H1 (cell line): ENCODE results near the gene PXDN. TPM values are rescaled to one million over a fixed set of nuclear protein-coding genes. Genes with fewer than 3 reads are reported as not detected.

Experiments used
- CTCF ChIA-PET: fragments of 300-600 bp; sonication (Branson Sonifier 250); formaldehyde crosslinking; loops from one replicate; lab custom pipeline; 2021; ENCODE audit not compliant: partially characterized antibody; lab: Charles Lee
- POLR2A ChIA-PET: fragments of 300-600 bp; sonication (Branson Sonifier 250); formaldehyde crosslinking; loops from one replicate; lab custom pipeline; 2021; ENCODE audit warnings: inconsistent platforms; ENCODE audit not compliant: partially characterized antibody; lab: Charles Lee
- DNase-seq, 2 experiments: peaks; one replicate each; pipeline versions ENCODE4 v3.0.0 to v3.0.0-alpha.2; 2010 to 2022; ENCODE audit warnings: low spot score in 2 of 2, low read depth in 1 of 2, mixed read lengths in 1 of 2
- FAIRE-seq: peaks from 2 replicates; lab custom pipeline; 2011; peaks lifted over from hg19 to GRCh38; lab: Jason Lieb, UNC
- H2AFZ ChIP-seq: 2 replicates; pipeline ENCODE4 v1.8.1; 2012; ENCODE audit warnings: low read length, inconsistent platforms
- H2AK5ac ChIP-seq: 2 replicates; pipeline ENCODE4 v1.6.1; 2013; ENCODE audit warnings: low read depth, low read length
- H2BK120ac ChIP-seq: replicated peaks from 2 replicates; pipeline ENCODE3; 2013; ENCODE audit warnings: low read depth, low read length, inconsistent platforms
- H2BK12ac ChIP-seq: 2 replicates; pipeline ENCODE4 v1.6.1; 2013; ENCODE audit warnings: low read depth, low read length
- H2BK15ac ChIP-seq: 2 replicates; pipeline ENCODE4 v1.6.1; 2013; ENCODE audit warnings: low read length
- H2BK20ac ChIP-seq: 2 replicates; pipeline ENCODE4 v1.6.1; 2013; ENCODE audit warnings: low read length
- H2BK5ac ChIP-seq: 2 replicates; pipeline ENCODE4 v1.6.1; 2013; ENCODE audit warnings: low read depth, low read length
- H3K14ac ChIP-seq: 2 replicates; pipeline ENCODE4 v1.6.1; 2013; ENCODE audit warnings: inconsistent platforms; ENCODE audit not compliant: insufficient read length
- H3K18ac ChIP-seq: 2 replicates; pipeline ENCODE4 v1.6.1; 2013; ENCODE audit warnings: low read length; ENCODE audit errors: extremely low read depth
- H3K23ac ChIP-seq: 2 replicates; pipeline ENCODE4 v1.6.1; 2013; ENCODE audit warnings: inconsistent platforms; ENCODE audit not compliant: insufficient read length
- H3K23me2 ChIP-seq: 2 replicates; pipeline ENCODE4 v1.6.1; 2013; ENCODE audit warnings: low read depth, low read length
- H3K27ac ChIP-seq: 2 replicates; pipeline ENCODE4 v1.6.1; 2011; ENCODE audit warnings: low read depth, low read length, inconsistent platforms
- H3K27me3 ChIP-seq, 4 experiments: replicated peaks in 1 of 4; 1 replicate in 1 of 4; 2 replicates in 3 of 4; pipeline versions ENCODE4 v1.6.1 to v1.8.1; 2011 to 2013; ENCODE audit warnings: low read length in 3 of 4, mild to moderate bottlenecking in 3 of 4, inconsistent platforms in 2 of 4, mixed read lengths in 2 of 4, moderate library complexity in 1 of 4; ENCODE audit not compliant: control insufficient read depth in 3 of 4, insufficient read depth in 3 of 4; ENCODE audit errors: extremely low read depth in 1 of 4
- H3K36me3 ChIP-seq, 4 experiments: 2 replicates each; pipeline versions ENCODE4 v1.6.1 to v1.8.1; 2011 to 2013; ENCODE audit warnings: mild to moderate bottlenecking in 4 of 4, low read length in 3 of 4, moderate library complexity in 2 of 4, control low read depth in 1 of 4, inconsistent platforms in 1 of 4; ENCODE audit not compliant: insufficient read depth in 4 of 4, control insufficient read depth in 2 of 4
- H3K4ac ChIP-seq: replicated peaks from 2 replicates; pipeline ENCODE3; 2013; ENCODE audit warnings: low read length, low read depth, mixed read lengths, inconsistent platforms; ENCODE audit not compliant: insufficient read length
- H3K4me1 ChIP-seq, 4 experiments: replicated peaks in 1 of 4; 1 replicate in 1 of 4; 2 replicates in 3 of 4; pipeline versions ENCODE4 v1.6.1 to v1.8.1; 2011 to 2013; ENCODE audit warnings: low read length in 3 of 4, inconsistent platforms in 2 of 4, mixed read lengths in 1 of 4; ENCODE audit not compliant: insufficient read depth in 4 of 4, control insufficient read depth in 3 of 4
- H3K4me2 ChIP-seq, 2 experiments: 2 replicates each; pipeline versions ENCODE4 v1.6.1 to v1.8.1; 2011 to 2013; ENCODE audit warnings: low read depth in 2 of 2, low read length in 2 of 2, control low read depth in 1 of 2, inconsistent platforms in 1 of 2, mild to moderate bottlenecking in 1 of 2; ENCODE audit not compliant: insufficient read depth in 1 of 2
- H3K4me3 ChIP-seq, 4 experiments: fragments of 200-600, 300-600 bp in 1 of 4; sonication (generic), shearing (Covaris generic), sonication (Bioruptor Twin) in 1 of 4; 2 replicates each; pipeline versions ENCODE4 v1.5.1 to v1.8.1; 2011 to 2016; ENCODE audit warnings: low read length in 4 of 4, low read depth in 3 of 4, control low read depth in 2 of 4, inconsistent platforms in 2 of 4, mild to moderate bottlenecking in 2 of 4, mixed read lengths in 1 of 4, moderate library complexity in 1 of 4; ENCODE audit not compliant: insufficient read depth in 2 of 4; ENCODE audit errors: extremely low read depth in 1 of 4
- H3K56ac ChIP-seq: replicated peaks from 2 replicates; pipeline ENCODE3; 2013; ENCODE audit warnings: low read depth, mild to moderate bottlenecking, mixed read lengths, low read length, inconsistent platforms; ENCODE audit not compliant: insufficient read length
- H3K79me1 ChIP-seq: 2 replicates; pipeline ENCODE4 v1.6.1; 2013; ENCODE audit warnings: low read depth, low read length, control low read depth
- H3K79me2 ChIP-seq, 2 experiments: 2 replicates each; pipeline versions ENCODE4 v1.6.1 to v1.8.1; 2012 to 2013; ENCODE audit warnings: low read length in 2 of 2, mild to moderate bottlenecking in 2 of 2, inconsistent platforms in 1 of 2; ENCODE audit not compliant: insufficient read depth in 2 of 2, control insufficient read depth in 1 of 2
- H3K9ac ChIP-seq, 4 experiments: replicated peaks in 1 of 4; 1 replicate in 1 of 4; 2 replicates in 3 of 4; pipeline versions ENCODE4 v1.6.1 to v1.8.1; 2011 to 2013; ENCODE audit warnings: low read depth in 3 of 4, low read length in 3 of 4, control low read depth in 2 of 4, mild to moderate bottlenecking in 2 of 4, moderate library complexity in 2 of 4, inconsistent platforms in 1 of 4; ENCODE audit errors: extremely low read depth in 1 of 4
- H3K9me3 ChIP-seq, 2 experiments: 2 replicates each; pipeline versions ENCODE4 v1.6.1 to v1.8.1; 2012 to 2013; ENCODE audit warnings: mild to moderate bottlenecking in 2 of 2, moderate library complexity in 2 of 2, control low read depth in 1 of 2, inconsistent platforms in 1 of 2, low read depth in 1 of 2, low read length in 1 of 2, mixed read lengths in 1 of 2; ENCODE audit not compliant: insufficient read depth in 2 of 2
- H4K20me1 ChIP-seq, 2 experiments: replicated peaks in 1 of 2; 2 replicates each; pipeline versions ENCODE3 to v1.8.1; 2011 to 2013; ENCODE audit warnings: inconsistent platforms in 2 of 2, low read length in 2 of 2, mild to moderate bottlenecking in 1 of 2; ENCODE audit not compliant: insufficient read depth in 2 of 2, control insufficient read depth in 1 of 2
- H4K5ac ChIP-seq: 2 replicates; pipeline ENCODE4 v1.6.1; 2013; ENCODE audit warnings: low read length, low read depth, mixed read lengths, inconsistent platforms; ENCODE audit not compliant: insufficient read length
- H4K8ac ChIP-seq: 2 replicates; pipeline ENCODE4 v1.8.0; 2013; ENCODE audit warnings: mild to moderate bottlenecking, moderate library complexity, low read length, inconsistent platforms; ENCODE audit not compliant: insufficient read depth; ENCODE audit errors: extremely low read depth
- H4K91ac ChIP-seq: replicated peaks from 2 replicates; pipeline ENCODE3; 2013; ENCODE audit warnings: low read length, mixed read lengths, inconsistent platforms; ENCODE audit not compliant: insufficient read length
- WGBS, 2 experiments: shearing (Covaris generic) in 1 of 2; methylation state at CpG; one replicate each; pipeline versions ENCODE4 v1.1.6 to v1.1.7; 2013 to 2015; ENCODE audit warnings: low lambda C conversion rate in 2 of 2, mixed read lengths in 2 of 2, inconsistent platforms in 1 of 2, low coverage in 1 of 2, missing lambda C conversion rate in 1 of 2; ENCODE audit not compliant: insufficient replicate concordance in 2 of 2, insufficient coverage in 1 of 2, insufficient read length in 1 of 2; ENCODE audit errors: extremely low coverage in 1 of 2, missing lambda C conversion rate in 1 of 2; 5-methylcytosine and 5-hydroxymethylcytosine counted together
- polyA plus RNA-seq, 7 experiments: library from polyadenylated mRNA; depleted of rRNA in 3 of 7; stranded (reverse) in 5 of 7; unstranded in 2 of 7; fragments of >200 nt in 5 of 7; fragments of 200-250 nt in 2 of 7; gene quantifications; 1 replicate in 5 of 7; 2 replicates in 1 of 7; 4 replicates in 1 of 7; pipeline versions ENCODE4 v1.2.1 to v1.2.3, GENCODE V29; 2011 to 2013; ENCODE audit warnings: missing spikeins in 2 of 7, mixed read lengths in 2 of 7
- total RNA-seq: library from RNA; stranded (reverse); fragmentation: NEBNext Ultra II Directional; extraction: Animal tissue kit (Norgen Biotek cat#: 25700); gene quantifications from 2 replicates; pipeline ENCODE4 v1.2.1, GENCODE V29; 2021

The PXDN gene
- total and polyA plus RNA-seq, 2 of the 8 experiments (the other 6 are each of a cell fraction or from before 2014, with no cell fraction given) = 104 to 141 TPM

- Histone ChIP-seq H4K8ac (peak overlapping the region; percentile 87), H3K4me2 (0 out of 4 replicates have a peak overlapping the region, but pooled peaks of 1 of the 2 experiments have one; percentile 3), H4K5ac (peak overlapping the region; percentile 7), H2BK15ac (no peak overlapping the region), H2BK12ac (peak overlapping the region; percentile 60; the same call in 1 of the 2 replicates), H2AK5ac (peak overlapping the region; percentile 59; the same call in 1 of the 2 replicates), H4K20me1 (peaks cover 0 to 8% of the 10 kb centered on the region in 2 experiments), H2BK120ac (no peak overlapping the region), H3K27me3 (no peaks in the 10 kb centered on the region), H3K4ac (peak overlapping the region; percentile 7), H3K23ac (no peak overlapping the region), H3K23me2 (peaks cover 6% of the 10 kb centered on the region), H4K91ac (peak overlapping the region; percentile 62), H3K18ac (peak overlapping the region; percentile 25), H3K36me3 (no peaks in the 10 kb centered on the region; a peak in 1 of 8 replicates), H3K14ac (no peak overlapping the region), H3K4me1 (peaks cover 0 to 16% (median 10%) of the 10 kb centered on the region in 4 experiments; a peak in 6 of 7 replicates), H2BK5ac (peak overlapping the region; percentile 66), H2BK20ac (peak overlapping the region; percentile 80; the same call in 1 of the 2 replicates), H3K79me1 (peaks cover 3% of the 10 kb centered on the region), H3K56ac (no peak overlapping the region), H2AFZ (no peak overlapping the region), H3K4me3 (no peak overlapping the region), H3K9me3 (peaks cover 0 to 1% of the 10 kb centered on the region in 2 experiments; a peak in 1 of 4 replicates), H3K9ac (no peak overlapping the region), H3K27ac (no peak overlapping the region), H3K79me2 (no peaks in the 10 kb centered on the region)
- WGBS, 2 experiments = 93% methylated on average over 16 of the region's 16 CpGs; no CpG with 5 or more reads in 1 of the 2 experiments
- FAIRE-seq (no peak), DNase-seq (no peak)
- ChIA-PET CTCF (interaction anchor here (0.6 to 6.9 kb wide), 28 partner anchors 9 to 233 kb away, joined by 3 to 68 read pairs (median 5); no protein-coding TSS in a partner anchor), POLR2A (interaction anchor here (0.9 to 2.3 kb wide), 6 partner anchors 14 to 177 kb away, joined by 3 to 13 read pairs (median 4); no protein-coding TSS in a partner anchor)
These were observed 152.9 kb downstream of the PXDN start for GRCh38 chr2:1591461-1591770.
